GM23338 (cell line): ENCODE results near the gene ZNF697. TPM values are rescaled to one million over a fixed set of nuclear protein-coding genes. Genes with fewer than 3 reads are reported as not detected.
A peak's percentile ranks its signal among the peaks of the same experiment; 100 is the strongest.

ENCODE experiments used
- ATAC-seq: fragments of 200-7000 bp; cut with Tn5 transposase; 3 replicates; pipeline ENCODE4 v1.9.1; 2020
- DNase-seq: peaks from one replicate; pipeline ENCODE4 v3.0.0-alpha.2; 2015; ENCODE audit warnings: low spot score
- H2AFZ ChIP-seq: fragments of 200-600 bp; sonication (generic); 2 replicates; pipeline ENCODE4 v1.8.0; 2016; ENCODE audit warnings: antibody characterized with exemption, mild to moderate bottlenecking, moderate library complexity
- H3F3A ChIP-seq: fragments of 200-600 bp; sonication (generic); replicated peaks from 2 replicates; pipeline ENCODE4 v1.8.0; 2017; ENCODE audit warnings: antibody characterized with exemption, mixed run types, low read depth
- H3K27ac ChIP-seq: fragments of 200-600 bp; sonication (generic); 2 replicates; pipeline ENCODE4 v1.6.1; 2016; ENCODE audit warnings: low read depth
- H3K27me3 ChIP-seq: fragments of 200-600 bp; sonication (generic); 2 replicates; pipeline ENCODE4 v1.8.0; 2016; ENCODE audit warnings: mild to moderate bottlenecking, mixed run types, moderate library complexity; ENCODE audit not compliant: insufficient read depth
- H3K36me3 ChIP-seq: fragments of 200-600 bp; sonication (generic); 2 replicates; pipeline ENCODE4 v1.8.0; 2016; ENCODE audit warnings: mild to moderate bottlenecking; ENCODE audit not compliant: insufficient read depth
- H3K4me1 ChIP-seq: fragments of 200-600 bp; sonication (generic); 2 replicates; pipeline ENCODE4 v1.8.0; 2016; ENCODE audit warnings: mild to moderate bottlenecking, moderate library complexity; ENCODE audit not compliant: insufficient read depth
- H3K4me2 ChIP-seq: fragments of 200-600 bp; sonication (generic); 2 replicates; pipeline ENCODE4 v1.7.1; 2017; ENCODE audit warnings: mixed run types
- H3K4me3 ChIP-seq: fragments of 200-600 bp; sonication (generic); 2 replicates; pipeline ENCODE4 v1.6.1; 2016; ENCODE audit warnings: mixed run types
- H3K79me2 ChIP-seq: fragments of 200-600 bp; sonication (generic); replicated peaks from 2 replicates; pipeline ENCODE4 v1.8.0; 2017; ENCODE audit warnings: mild to moderate bottlenecking; ENCODE audit not compliant: insufficient read depth
- H3K9me2 ChIP-seq: fragments of 200-600 bp; sonication (generic); 2 replicates; pipeline ENCODE4 v1.8.0; 2017; ENCODE audit not compliant: insufficient read depth
- H4K20me1 ChIP-seq: fragments of 200-600 bp; sonication (generic); replicated peaks from 2 replicates; pipeline ENCODE4 v1.8.0; 2017; ENCODE audit warnings: mild to moderate bottlenecking; ENCODE audit not compliant: insufficient read depth
- H3K27ac Mint-ChIP-seq: 2 replicates; pipeline ENCODE4 v1.8.0; 2020; ENCODE audit warnings: inconsistent platforms, mild to moderate bottlenecking, moderate library complexity, mixed read lengths
- H3K27me3 Mint-ChIP-seq: 3 replicates; pipeline ENCODE4 v1.8.0; 2022; ENCODE audit warnings: low read depth, mild to moderate bottlenecking, moderate library complexity, mixed read lengths, inconsistent platforms; ENCODE audit not compliant: insufficient read depth, poor library complexity
- H3K36me3 Mint-ChIP-seq: 3 replicates; pipeline ENCODE4 v1.8.0; 2021; ENCODE audit warnings: low read depth, mild to moderate bottlenecking, inconsistent platforms, moderate library complexity, mixed read lengths
- H3K4me1 Mint-ChIP-seq: 3 replicates; pipeline ENCODE4 v1.8.0; 2020; ENCODE audit warnings: mild to moderate bottlenecking, inconsistent platforms, mixed read lengths
- H3K4me3 Mint-ChIP-seq: 3 replicates; pipeline ENCODE4 v1.8.0; 2021; ENCODE audit warnings: moderate library complexity, mild to moderate bottlenecking, inconsistent platforms, mixed read lengths
- H3K9me3 Mint-ChIP-seq: 3 replicates; pipeline ENCODE4 v1.8.0; 2020; ENCODE audit warnings: moderate library complexity, mild to moderate bottlenecking, inconsistent platforms, mixed read lengths
- CREB1 ChIP-seq: fragments of 250-450 bp; sonication (Bioruptor Pico); IDR thresholded peaks from 2 replicates; pipeline ENCODE4 v1.5.0; 2020; ENCODE audit warnings: low read depth, mild to moderate bottlenecking, moderate library complexity
- CTCF ChIP-seq, 2 experiments: fragments of 200-600 bp in 1 of 2; sonication (generic) in 1 of 2; conservative IDR thresholded peaks; 2 replicates each; pipeline versions ENCODE4 v1.5.1 to v1.6.1; 2016 to 2017; ENCODE audit warnings: antibody characterized with exemption in 2 of 2, low read depth in 2 of 2, mild to moderate bottlenecking in 2 of 2, moderate library complexity in 1 of 2
- ETS1 ChIP-seq: IDR thresholded peaks from 2 replicates; pipeline ENCODE4 v1.6.1; 2016; ENCODE audit warnings: antibody characterized with exemption
- EZH2 ChIP-seq: fragments of 200-600 bp; sonication (generic); IDR thresholded peaks from one replicate; pipeline ENCODE4 v1.8.0; 2017; ENCODE audit warnings: antibody characterized with exemption, mild to moderate bottlenecking, low read depth; ENCODE audit not compliant: unreplicated experiment
- JUNB ChIP-seq: IDR thresholded peaks from one replicate; pipeline ENCODE4 v1.6.1; 2016; ENCODE audit warnings: antibody characterized with exemption; ENCODE audit not compliant: unreplicated experiment
- REST ChIP-seq: IDR thresholded peaks from one replicate; pipeline ENCODE4 v1.6.1; 2018; ENCODE audit warnings: antibody characterized with exemption; ENCODE audit not compliant: unreplicated experiment
- STAT1 ChIP-seq: IDR thresholded peaks from one replicate; pipeline ENCODE4 v1.6.1; 2016; ENCODE audit warnings: antibody characterized with exemption; ENCODE audit not compliant: unreplicated experiment
- ZNF114 ChIP-seq: fragments of 250-450 bp; sonication (Bioruptor Pico); IDR thresholded peaks from 2 replicates; pipeline ENCODE4 v1.5.0; 2020; ENCODE audit warnings: mild to moderate bottlenecking, moderate library complexity
- ZNF331 ChIP-seq: fragments of 250-450 bp; sonication (Bioruptor Pico); IDR thresholded peaks from 2 replicates; pipeline ENCODE4 v1.5.0; 2020; ENCODE audit warnings: low read depth, mild to moderate bottlenecking, moderate library complexity
- polyA plus RNA-seq: library from polyadenylated mRNA; unstranded; fragments of >200 nt; fragmentation: Nextera tagmentation; extraction: Ambion mirVana; gene quantifications from 2 replicates; pipeline ENCODE4 v1.2.1, GENCODE V29; 2016
- total RNA-seq: library from RNA; depleted of rRNA; stranded (reverse); fragments of >200 nt; shearing (Covaris generic); gene quantifications from 2 replicates; pipeline ENCODE4 v1.2.3, GENCODE V29; 2014

The ZNF697 gene
- total and polyA plus RNA-seq, 2 experiments from 2014 or later: 5.4 to 32.0 TPM

- TF ChIP-seq CTCF (conservative IDR thresholded peaks at IDR 0.05; ENCODE audit: low read depth in 2 of 2) (no peak), ZNF331 (CRISPR knock-in tag) (no peak), CREB1 (CRISPR knock-in tag) (no peak), ZNF114 (CRISPR knock-in tag) (no peak), ETS1 (no peak), STAT1 (no peak), JUNB (no peak)
Measured at GRCh38 chr1:119632103-119632490, 16.0 kb downstream of the ZNF697 start (continued).

GRCh38 chr1:119631433-119632102 lies 16.5 kb downstream of the ZNF697 start:
- peaks cover 95% of the 10 kb centered on the region for H3K79me2 ChIP-seq
- Mint-ChIP-seq H3K9me3 (no peaks in the 10 kb centered on the region; the same call in 2 of the 3 replicates), H3K36me3 (peaks cover 3% of the 10 kb centered on the region; the same call in 2 of the 3 replicates), H3K27ac (no peak overlapping the region), H3K4me1 (peaks cover 41% of the 10 kb centered on the region), H3K27me3 (no peaks in the 10 kb centered on the region), H3K4me3 (peak overlapping the region; percentile 36; the same call in 1 of the 3 replicates)
- peak overlapping the region; percentile 65; the same call in 1 of the 2 replicates for H3K27ac ChIP-seq
- no peaks in the 10 kb centered on the region for H3K27me3 ChIP-seq
- H3F3A ChIP-seq: peaks cover 5% of the 10 kb centered on the region; the same call in 1 of the 2 replicates
- peak overlapping the region; percentile 44 for H3K4me3 ChIP-seq
- no peaks in the 10 kb centered on the region for H3K36me3 ChIP-seq
- H3K9me2 ChIP-seq: 0 out of 2 replicates have a peak, but pooled peaks cover 3% of the 10 kb centered on the region
- DNase-seq (peak; percentile 78), ATAC-seq (peak; percentile 93)
- peaks cover 19% of the 10 kb centered on the region for H3K4me1 ChIP-seq
- H4K20me1 ChIP-seq: peaks cover 72% of the 10 kb centered on the region
- H3K4me2 ChIP-seq: peak overlapping the region; percentile 75
- H2AFZ ChIP-seq: 0 out of 2 replicates have a peak overlapping the region, but pooled peaks have one; percentile 54
- TF ChIP-seq ZNF114 (CRISPR knock-in tag) (no peak), EZH2 (no peak), CTCF (conservative IDR thresholded peaks at IDR 0.05; ENCODE audit: low read depth in 2 of 2) (no peak), REST (no peak), STAT1 (no peak)
